Testis (tissue), 2 donors: Measurements from ENCODE around the gene KRT10.

Source experiments
- POLR2A ChIP-seq: fragments of 450-650 bp; IDR thresholded peaks from one replicate; pipeline ENCODE4 v1.6.1; 2017; ENCODE audit warnings: antibody characterized with exemption, mild to moderate bottlenecking, moderate library complexity
- TF ChIP-seq, protein P1 (sequence below), 3 experiments: fragments of 450-650 bp in 2 of 3; fragments of 200-600 bp in 1 of 3; sonication (generic) in 1 of 3; IDR thresholded peaks; one replicate each; pipeline ENCODE4 v1.5.1; 2016 to 2019; ENCODE audit warnings: antibody characterized with exemption in 3 of 3, mild to moderate bottlenecking in 2 of 3, moderate library complexity in 1 of 3

DNA sequence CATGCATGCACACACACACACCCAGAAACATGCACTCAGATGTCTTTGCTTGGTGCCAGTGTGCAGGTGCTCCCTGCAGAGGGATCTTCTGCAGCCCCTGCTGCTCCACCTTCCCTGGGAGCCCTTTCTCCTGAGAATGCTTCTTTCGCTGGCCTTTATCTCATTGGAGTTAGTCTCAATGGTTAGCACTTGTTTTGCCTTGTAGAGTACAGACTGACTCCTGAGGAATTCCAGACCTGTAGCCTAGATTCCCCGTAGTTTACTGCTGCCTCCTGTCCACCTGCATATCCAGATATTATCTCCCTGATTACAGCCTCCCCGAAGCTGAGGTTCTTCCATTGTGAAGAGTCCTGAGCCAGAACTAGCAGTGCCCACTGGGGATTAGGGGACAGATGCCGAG lies 47.7 kb upstream of the KRT10 start:
- TF ChIP-seq, protein P1, sequence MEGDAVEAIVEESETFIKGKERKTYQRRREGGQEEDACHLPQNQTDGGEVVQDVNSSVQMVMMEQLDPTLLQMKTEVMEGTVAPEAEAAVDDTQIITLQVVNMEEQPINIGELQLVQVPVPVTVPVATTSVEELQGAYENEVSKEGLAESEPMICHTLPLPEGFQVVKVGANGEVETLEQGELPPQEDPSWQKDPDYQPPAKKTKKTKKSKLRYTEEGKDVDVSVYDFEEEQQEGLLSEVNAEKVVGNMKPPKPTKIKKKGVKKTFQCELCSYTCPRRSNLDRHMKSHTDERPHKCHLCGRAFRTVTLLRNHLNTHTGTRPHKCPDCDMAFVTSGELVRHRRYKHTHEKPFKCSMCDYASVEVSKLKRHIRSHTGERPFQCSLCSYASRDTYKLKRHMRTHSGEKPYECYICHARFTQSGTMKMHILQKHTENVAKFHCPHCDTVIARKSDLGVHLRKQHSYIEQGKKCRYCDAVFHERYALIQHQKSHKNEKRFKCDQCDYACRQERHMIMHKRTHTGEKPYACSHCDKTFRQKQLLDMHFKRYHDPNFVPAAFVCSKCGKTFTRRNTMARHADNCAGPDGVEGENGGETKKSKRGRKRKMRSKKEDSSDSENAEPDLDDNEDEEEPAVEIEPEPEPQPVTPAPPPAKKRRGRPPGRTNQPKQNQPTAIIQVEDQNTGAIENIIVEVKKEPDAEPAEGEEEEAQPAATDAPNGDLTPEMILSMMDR (IDR thresholded peaks at IDR 0.05), result no peak
- no peak for TF ChIP-seq POLR2A
